ENCODE results near the gene EIF1AD. TPM values are rescaled to one million over a fixed set of nuclear protein-coding genes. Genes with fewer than 3 reads are reported as not detected.

EIF1AD gene
- 10 to 100 TPM; 53.4 to 57.5 TPM for total RNA-seq

GRCh38 chr11:66001942-66002647 lies at the start of gene EIF1AD, which contains the start of gene BANF1:
Gene EIF1AD, minus strand, starts transcription at chr11:66002157. Its CDS starts 1,768 bp downstream, at chr11:66000389.
Gene BANF1, plus strand, starts transcription at chr11:66002503. Its CDS starts 748 bp downstream, at chr11:66003251.
- Mint-ChIP-seq H3K4me3 (peak within 1 kb of the TSS; percentile 100), H3K27me3 (no peaks in the 10 kb centered on the region), H3K36me3 (peaks cover 26% of the 10 kb centered on the region), H3K4me1 (peaks cover 31% of the 10 kb centered on the region), H3K27ac (peak within 1 kb of the TSS; percentile 99), H3K9me3 (no peaks in the 10 kb centered on the region)
- ATAC-seq (ENCODE audit: low read depth) (peak; percentile 85), DNase-seq (peak; percentile 90)
- POLR2A ChIA-PET: interaction anchor here (0.5 to 1.5 kb wide), 19 partner anchors 9 to 504 kb away, joined by 3 to 19 read pairs (median 5); partner anchors contain the start of genes CCDC85B, DPP3, FIBP and KAT5

GRCh38 chr11:66051371-66051765 lies 49.4 kb upstream of the EIF1AD start:
- H3K4me3 Mint-ChIP-seq: peak overlapping the region; percentile 99
- no peak for ATAC-seq (ENCODE audit: low read depth)
- peak overlapping the region; percentile 83 for H3K27ac Mint-ChIP-seq
- H3K9me3 Mint-ChIP-seq: no peaks in the 10 kb centered on the region
- peaks cover 20% of the 10 kb centered on the region for H3K36me3 Mint-ChIP-seq
- POLR2A ChIA-PET: interaction anchor here (0.5 to 6.5 kb wide), 12 partner anchors 17 to 425 kb away, joined by 3 to 62 read pairs (median 5); partner anchors contain the start of genes CCDC85B, MUS81 and PACS1
- DNase-seq: no peak
- peaks cover 14% of the 10 kb centered on the region for H3K27me3 Mint-ChIP-seq
- peaks cover 28% of the 10 kb centered on the region for H3K4me1 Mint-ChIP-seq

GRCh38 chr11:66050581-66051231 lies 48.7 kb upstream of the EIF1AD start:
- POLR2A ChIA-PET: interaction anchor here (0.5 to 6.5 kb wide), 7 partner anchors 18 to 424 kb away, joined by 4 to 62 read pairs (median 5); partner anchors contain the start of genes MUS81 and PACS1
- H3K9me3 Mint-ChIP-seq: no peaks in the 10 kb centered on the region

GRCh38 chr11:66048547-66049323 lies 46.8 kb upstream of the EIF1AD start, which contains the start of gene GAL3ST3:
Gene GAL3ST3, minus strand, starts transcription at chr11:66049161. Its CDS starts 3,746 bp downstream, at chr11:66045415.
- ATAC-seq (ENCODE audit: low read depth) (no peak), DNase-seq (no peak)
- peak within 1 kb of the TSS; percentile 10 for H3K4me3 Mint-ChIP-seq
- POLR2A ChIA-PET: interaction anchor here (1.0 to 1.8 kb wide), 2 partner anchors 10 to 46 kb away, joined by 5 to 6 read pairs; partner anchors contain the start of genes BANF1 and EIF1AD
- peaks cover 14% of the 10 kb centered on the region for H3K27me3 Mint-ChIP-seq
- H3K9me3 Mint-ChIP-seq: no peaks in the 10 kb centered on the region
- H3K36me3 Mint-ChIP-seq: peaks cover 10% of the 10 kb centered on the region
- H3K27ac Mint-ChIP-seq: no peak within 1 kb of the TSS
- peaks cover 28% of the 10 kb centered on the region for H3K4me1 Mint-ChIP-seq

More at GRCh38 chr11:66050581-66051231, 48.7 kb upstream of the EIF1AD start:
- ATAC-seq (ENCODE audit: low read depth) (no peak), DNase-seq (no peak)
- H3K4me3 Mint-ChIP-seq: peak overlapping the region; percentile 99
- peak overlapping the region; percentile 83 for H3K27ac Mint-ChIP-seq
- H3K4me1 Mint-ChIP-seq: peaks cover 28% of the 10 kb centered on the region
- peaks cover 14% of the 10 kb centered on the region for H3K27me3 Mint-ChIP-seq
- H3K36me3 Mint-ChIP-seq: peaks cover 18% of the 10 kb centered on the region

- Mint-ChIP-seq H3K4me1 (peaks cover 21% of the 10 kb centered on the region), H3K4me3 (no peak overlapping the region), H3K36me3 (peaks cover 5% of the 10 kb centered on the region), H3K9me3 (no peaks in the 10 kb centered on the region), H3K27ac (no peak overlapping the region), H3K27me3 (peaks cover 14% of the 10 kb centered on the region)
- ATAC-seq (ENCODE audit: low read depth): no peak
- POLR2A ChIA-PET: interaction anchor here (0.5 to 1.8 kb wide), 2 partner anchors 10 to 45 kb away, joined by 4 to 6 read pairs; partner anchors contain the start of genes BANF1 and EIF1AD
- no peak for DNase-seq
These were observed 45.8 kb upstream of the EIF1AD start for GRCh38 chr11:66047541-66048365.

GRCh38 chr11:66046901-66047300 lies 44.9 kb upstream of the EIF1AD start:
- no peak overlapping the region for H3K27ac Mint-ChIP-seq
- DNase-seq: no peak
- no peak for ATAC-seq (ENCODE audit: low read depth)
- POLR2A ChIA-PET: interaction anchor here (1.8 kb wide), 1 partner anchor 44 kb away, joined by 6 read pairs; the partner anchor contains the start of genes BANF1 and EIF1AD
- H3K4me3 Mint-ChIP-seq: no peak overlapping the region
- H3K4me1 Mint-ChIP-seq: peaks cover 20% of the 10 kb centered on the region
- no peaks in the 10 kb centered on the region for H3K9me3 Mint-ChIP-seq
- peaks cover 14% of the 10 kb centered on the region for H3K27me3 Mint-ChIP-seq
- no peaks in the 10 kb centered on the region for H3K36me3 Mint-ChIP-seq

GRCh38 chr11:66045177-66045639 lies 43.3 kb upstream of the EIF1AD start:
- DNase-seq (peak; percentile 84), ATAC-seq (ENCODE audit: low read depth) (peak; percentile 90)
- peaks cover 21% of the 10 kb centered on the region for H3K27me3 Mint-ChIP-seq
- H3K27ac Mint-ChIP-seq: no peak overlapping the region
- H3K4me3 Mint-ChIP-seq: peak overlapping the region; percentile 18
- H3K9me3 Mint-ChIP-seq: no peaks in the 10 kb centered on the region
- POLR2A ChIA-PET: no interaction called here
- H3K4me1 Mint-ChIP-seq: peaks cover 10% of the 10 kb centered on the region
- no peaks in the 10 kb centered on the region for H3K36me3 Mint-ChIP-seq

GRCh38 chr11:66044757-66045156 lies 42.8 kb upstream of the EIF1AD start:
- no peak overlapping the region for H3K27ac Mint-ChIP-seq
- DNase-seq: no peak
- H3K4me1 Mint-ChIP-seq: peaks cover 10% of the 10 kb centered on the region
- no peaks in the 10 kb centered on the region for H3K36me3 Mint-ChIP-seq
- peaks cover 23% of the 10 kb centered on the region for H3K27me3 Mint-ChIP-seq
- POLR2A ChIA-PET: no interaction called here
- H3K4me3 Mint-ChIP-seq: peak overlapping the region; percentile 18
- peak; percentile 8 for ATAC-seq (ENCODE audit: low read depth)
- no peaks in the 10 kb centered on the region for H3K9me3 Mint-ChIP-seq

- DNase-seq (no peak), ATAC-seq (ENCODE audit: low read depth) (no peak)
- no peaks in the 10 kb centered on the region for H3K36me3 Mint-ChIP-seq
- no peak overlapping the region for H3K27ac Mint-ChIP-seq
- no peaks in the 10 kb centered on the region for H3K9me3 Mint-ChIP-seq
- peaks cover 22% of the 10 kb centered on the region for H3K27me3 Mint-ChIP-seq
- H3K4me1 Mint-ChIP-seq: peaks cover 6% of the 10 kb centered on the region
- H3K4me3 Mint-ChIP-seq: no peak overlapping the region
- POLR2A ChIA-PET: no interaction called here
These were observed 41.3 kb upstream of the EIF1AD start for GRCh38 chr11:66042996-66043906.

- POLR2A ChIA-PET: no interaction called here
- H3K36me3 Mint-ChIP-seq: no peaks in the 10 kb centered on the region
- no peak for ATAC-seq (ENCODE audit: low read depth)
These were observed 40.5 kb upstream of the EIF1AD start for GRCh38 chr11:66042227-66042995.

GRCh38 chr11:66039765-66040164 lies 37.8 kb upstream of the EIF1AD start:
- no peak overlapping the region for H3K27ac Mint-ChIP-seq
- H3K36me3 Mint-ChIP-seq: no peaks in the 10 kb centered on the region

More at GRCh38 chr11:66042227-66042995, 40.5 kb upstream of the EIF1AD start:
- no peak for DNase-seq
- Mint-ChIP-seq H3K27me3 (peaks cover 16% of the 10 kb centered on the region), H3K9me3 (no peaks in the 10 kb centered on the region), H3K4me3 (no peak overlapping the region), H3K4me1 (peaks cover 6% of the 10 kb centered on the region), H3K27ac (no peak overlapping the region)

More at GRCh38 chr11:66039765-66040164, 37.8 kb upstream of the EIF1AD start:
- H3K4me1 Mint-ChIP-seq: peaks cover 3% of the 10 kb centered on the region
- DNase-seq (no peak), ATAC-seq (ENCODE audit: low read depth) (no peak)
- H3K9me3 Mint-ChIP-seq: no peaks in the 10 kb centered on the region
- H3K4me3 Mint-ChIP-seq: no peak overlapping the region
- peaks cover 15% of the 10 kb centered on the region for H3K27me3 Mint-ChIP-seq
- POLR2A ChIA-PET: no interaction called here
